Measurements from ENCODE around the gene TOX3. TPM values are rescaled to one million over a fixed set of nuclear protein-coding genes. Genes with fewer than 3 reads are reported as not detected.

The TOX3 gene
- total and polyA plus RNA-seq, 2 of the 13 experiments (the other 11 are each of a cell fraction or from before 2014, with no cell fraction given), result 14.5 to 98.6 TPM

DNA sequence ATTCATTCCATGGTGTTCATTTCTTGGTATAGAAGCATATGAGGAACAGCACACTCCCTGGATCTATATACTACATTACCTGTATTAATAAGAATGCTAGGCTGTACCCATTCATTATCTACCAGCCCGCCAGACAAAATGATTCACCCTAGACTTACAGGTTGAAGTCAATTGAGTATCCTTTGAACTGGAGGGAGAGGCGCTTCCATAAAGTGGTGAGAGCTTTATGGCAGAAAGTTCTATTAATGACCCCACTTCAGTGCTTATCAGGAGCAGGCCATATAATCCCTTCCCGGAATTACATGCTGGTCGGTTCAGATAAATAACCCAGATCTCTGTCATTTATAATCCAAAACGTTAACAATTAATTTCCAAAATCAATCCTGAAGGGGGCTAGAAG lies 44.5 kb upstream of the TOX3 start:
- H3K27ac ChIP-seq (ENCODE audit: extremely low read length, insufficient read depth, low read length), result no peak overlapping the region
- no TSS peak for BruUV-seq (replicated peaks)
- H3K9ac ChIP-seq (ENCODE audit: insufficient read depth, low read depth, low read length), result no peak overlapping the region
- H3K79me2 ChIP-seq (ENCODE audit: insufficient read depth, low read length), result no peaks in the 10 kb centered on the region
- no peak overlapping the region for H3K4me3 ChIP-seq (replicated peaks in 1 of 3; ENCODE audit: insufficient read depth in 1 of 3, low read depth in 2 of 3, low read length in 3 of 3)
- no peak for TF ChIP-seq ZNF235 (CRISPR knock-in tag; IDR thresholded peaks at IDR 0.05; ENCODE audit: borderline replicate concordance)
- TF ChIP-seq SNRNP70 (IDR thresholded peaks at IDR 0.05; ENCODE audit: low read depth, low read length), result no peak
- no peak for TF ChIP-seq MTERF4 (CRISPR knock-in tag; IDR thresholded peaks at IDR 0.05)
- TF ChIP-seq, protein P1, sequence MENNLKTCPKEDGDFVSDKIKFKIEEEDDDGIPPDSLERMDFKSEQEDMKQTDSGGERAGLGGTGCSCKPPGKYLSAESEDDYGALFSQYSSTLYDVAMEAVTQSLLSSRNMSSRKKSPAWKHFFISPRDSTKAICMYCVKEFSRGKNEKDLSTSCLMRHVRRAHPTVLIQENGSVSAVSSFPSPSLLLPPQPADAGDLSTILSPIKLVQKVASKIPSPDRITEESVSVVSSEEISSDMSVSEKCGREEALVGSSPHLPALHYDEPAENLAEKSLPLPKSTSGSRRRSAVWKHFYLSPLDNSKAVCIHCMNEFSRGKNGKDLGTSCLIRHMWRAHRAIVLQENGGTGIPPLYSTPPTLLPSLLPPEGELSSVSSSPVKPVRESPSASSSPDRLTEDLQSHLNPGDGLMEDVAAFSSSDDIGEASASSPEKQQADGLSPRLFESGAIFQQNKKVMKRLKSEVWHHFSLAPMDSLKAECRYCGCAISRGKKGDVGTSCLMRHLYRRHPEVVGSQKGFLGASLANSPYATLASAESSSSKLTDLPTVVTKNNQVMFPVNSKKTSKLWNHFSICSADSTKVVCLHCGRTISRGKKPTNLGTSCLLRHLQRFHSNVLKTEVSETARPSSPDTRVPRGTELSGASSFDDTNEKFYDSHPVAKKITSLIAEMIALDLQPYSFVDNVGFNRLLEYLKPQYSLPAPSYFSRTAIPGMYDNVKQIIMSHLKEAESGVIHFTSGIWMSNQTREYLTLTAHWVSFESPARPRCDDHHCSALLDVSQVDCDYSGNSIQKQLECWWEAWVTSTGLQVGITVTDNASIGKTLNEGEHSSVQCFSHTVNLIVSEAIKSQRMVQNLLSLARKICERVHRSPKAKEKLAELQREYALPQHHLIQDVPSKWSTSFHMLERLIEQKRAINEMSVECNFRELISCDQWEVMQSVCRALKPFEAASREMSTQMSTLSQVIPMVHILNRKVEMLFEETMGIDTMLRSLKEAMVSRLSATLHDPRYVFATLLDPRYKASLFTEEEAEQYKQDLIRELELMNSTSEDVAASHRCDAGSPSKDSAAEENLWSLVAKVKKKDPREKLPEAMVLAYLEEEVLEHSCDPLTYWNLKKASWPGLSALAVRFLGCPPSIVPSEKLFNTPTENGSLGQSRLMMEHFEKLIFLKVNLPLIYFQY (CRISPR knock-in tag; IDR thresholded peaks at IDR 0.05; ENCODE audit: borderline replicate concordance), result no peak
- no peak for TF ChIP-seq ZFP36L1 (CRISPR knock-in tag; IDR thresholded peaks at IDR 0.05)
- TF ChIP-seq ZNF547 (CRISPR knock-in tag; IDR thresholded peaks at IDR 0.05), result no peak
- H3K4me1 ChIP-seq (ENCODE audit: insufficient read depth, low read length), result peaks cover 21% of the 10 kb centered on the region
- no peaks in the 10 kb centered on the region for H3K36me3 ChIP-seq (replicated peaks in 1 of 2; ENCODE audit: control insufficient read depth in 1 of 2, insufficient read depth in 2 of 2, low read length in 2 of 2)
- H3K4me2 ChIP-seq (ENCODE audit: low read depth, low read length), result no peak overlapping the region
- DNase-seq (ENCODE audit: low spot score) (no peak), ATAC-seq (no peak), FAIRE-seq (no peak)
- ChIA-PET POLR2A (no interaction called here), CTCF (ENCODE audit: low intra/inter-chr PET ratio, low total read pairs) (no interaction called here)
- H2AFZ ChIP-seq (ENCODE audit: low read length), result no peak overlapping the region
- H3K27me3 ChIP-seq (ENCODE audit: control insufficient read depth in 1 of 2, insufficient read depth in 2 of 2, low read length in 2 of 2), result peaks cover 0 to 7% of the 10 kb centered on the region in 2 experiments; a peak in 1 of 5 replicates
- H3K9me3 ChIP-seq (ENCODE audit: low read length), result no peaks in the 10 kb centered on the region
- in situ Hi-C loops (cut with HindIII; ENCODE audit: extremely low pct_ligation_motif_present, low pct_unique_long_range_greater_than_20kb), result no loop called here
- intact Hi-C loops (cut with micrococcal nuclease; ENCODE audit: unreplicated experiment), result no loop called here
- H4K20me1 ChIP-seq (ENCODE audit: insufficient read depth, low read length), result no peaks in the 10 kb centered on the region
- WGBS (ENCODE audit: low lambda C conversion rate), result 76% methylated on average over 5 of the region's 5 CpGs
